Measurements from ENCODE around the gene ACVRL1. TPM values are rescaled to one million over a fixed set of nuclear protein-coding genes. Genes with fewer than 3 reads are reported as not detected.

The ACVRL1 gene
- total RNA-seq, 1 experiment from 2014 or later: not detected

DNA sequence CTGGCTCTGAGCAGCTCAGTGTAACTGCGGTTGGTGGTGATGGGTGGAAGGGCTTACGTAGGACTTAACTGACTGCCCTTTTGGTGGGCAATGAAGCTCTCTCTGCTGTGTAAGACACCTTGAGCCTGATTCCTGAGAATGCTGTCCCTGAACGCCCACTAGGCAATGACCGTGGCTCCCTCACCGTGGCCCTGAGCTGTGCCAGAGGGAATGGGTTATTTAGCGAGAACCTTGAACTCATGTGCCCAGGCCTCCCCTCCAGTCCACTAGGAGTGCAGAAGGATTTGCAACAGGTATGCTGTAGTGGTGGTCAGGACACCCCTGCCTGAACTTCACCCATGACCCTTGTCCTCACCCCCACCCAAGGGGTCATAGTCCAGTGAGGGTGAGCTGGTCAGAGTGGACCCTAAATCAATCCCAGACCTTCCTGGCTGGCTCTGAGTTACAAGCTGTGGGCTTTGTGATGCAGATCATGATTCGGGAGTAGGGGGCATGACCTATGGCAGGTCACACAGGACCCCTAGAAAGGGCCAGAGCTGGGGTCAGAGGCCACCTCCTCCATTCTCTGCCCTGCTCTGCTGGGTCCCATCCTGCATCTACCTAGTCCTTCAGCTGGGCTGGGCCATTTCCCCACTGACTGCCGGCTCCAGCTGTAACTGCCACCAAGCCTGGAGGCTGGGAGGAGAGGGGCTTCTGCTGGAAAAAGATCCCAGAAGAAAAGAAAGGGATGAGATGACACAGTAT, 33.9 kb upstream of the ACVRL1 start:
- Histone ChIP-seq H3K4me1 (ENCODE audit: insufficient read depth, low read length) (no peaks in the 10 kb centered on the region), H3K18ac (ENCODE audit: insufficient read length, low read depth, low read length) (no peak overlapping the region), H2AFZ (ENCODE audit: low read length) (no peak overlapping the region), H2BK15ac (ENCODE audit: low read depth, low read length) (no peak overlapping the region), H3K27ac (ENCODE audit: insufficient read length, low read depth, low read length) (no peak overlapping the region), H4K91ac (ENCODE audit: insufficient read length, low read depth, low read length) (no peak overlapping the region), H2BK120ac (ENCODE audit: low read depth, low read length, poor library complexity, severe bottlenecking) (no peak overlapping the region), H3K4me2 (ENCODE audit: insufficient read depth, insufficient read length, low read length) (no peak overlapping the region), H3K14ac (ENCODE audit: insufficient read depth, low read length) (no peak overlapping the region), H3K79me2 (ENCODE audit: insufficient read depth, low read length) (no peaks in the 10 kb centered on the region), H4K20me1 (ENCODE audit: control insufficient read depth, insufficient read depth, insufficient read length) (no peaks in the 10 kb centered on the region), H3K23ac (ENCODE audit: insufficient read length, low read depth, low read length) (no peak overlapping the region), H3K79me1 (ENCODE audit: insufficient read depth, low read depth, low read length, poor library complexity, severe bottlenecking) (no peaks in the 10 kb centered on the region), H3K56ac (ENCODE audit: insufficient read length, low read depth, low read length) (no peak overlapping the region), H2AK5ac (ENCODE audit: insufficient read length, low read length) (no peak overlapping the region), H3K27me3 (ENCODE audit: insufficient read depth, low read length) (peaks cover 7% of the 10 kb centered on the region; the same call in 1 of the 2 replicates), H2BK12ac (ENCODE audit: insufficient read length, low read depth, low read length) (no peak overlapping the region), H2BK20ac (ENCODE audit: low read depth, low read length, poor library complexity, severe bottlenecking) (no peak overlapping the region), H3K9ac (ENCODE audit: extremely low read depth, insufficient read length, low read length) (no peak overlapping the region), H3K9me3 (ENCODE audit: control insufficient read depth, low read depth, low read length) (no peaks in the 10 kb centered on the region), H2BK5ac (ENCODE audit: insufficient read length, low read length) (no peak overlapping the region), H4K8ac (replicated peaks; ENCODE audit: insufficient read length, low read depth, low read length) (no peak overlapping the region), H3K23me2 (ENCODE audit: insufficient read length, low read depth, low read length, poor library complexity, severe bottlenecking) (peaks cover 14% of the 10 kb centered on the region), H4K5ac (ENCODE audit: insufficient read length, low read depth, low read length) (no peak overlapping the region), H3T11ph (ENCODE audit: low read length) (no peak overlapping the region), H3K4ac (ENCODE audit: low read depth, low read length) (no peak overlapping the region)
- DNase-seq: no peak
- Mint-ChIP-seq H3K36me3 (ENCODE audit: insufficient read depth in 1 of 3, low read depth in 3 of 3) (no peaks in the 10 kb centered on the region; a peak in 1 of 7 replicates), H3K27me3 (ENCODE audit: low read depth) (peaks cover 37% of the 10 kb centered on the region), H3K27ac (no peak overlapping the region), H3K4me1 (peaks cover 40 to 56% of the 10 kb centered on the region in 2 experiments), H3K9me3 (no peaks in the 10 kb centered on the region; a peak in 1 of 5 replicates), H3K4me3 (no peak overlapping the region)
- WGBS (ENCODE audit: extremely low coverage, insufficient read length, low lambda C conversion rate): no CpG with 5 or more reads among the region's 8 CpGs
- no peak for TF ChIP-seq CTCF (conservative IDR thresholded peaks at IDR 0.05)
